ENCODE measurements around the gene LGALS1.
A peak's percentile ranks its signal among the peaks of the same experiment; 100 is the strongest.

Gene LGALS1

GRCh38 chr22:37657590-37658132 is 17.8 kb upstream of the LGALS1 start:
- Histone ChIP-seq H3K4me1 (ENCODE audit: control insufficient read depth, insufficient read depth, low read length, poor library complexity, severe bottlenecking) (peaks cover 18% of the 10 kb centered on the region), H3K4me3 (ENCODE audit: extremely low read depth, insufficient read depth, low read length, poor library complexity, severe bottlenecking) (peak overlapping the region; percentile 50), H3K36me3 (ENCODE audit: control insufficient read depth, insufficient read depth, low read length) (peaks cover 21% of the 10 kb centered on the region), H3K27ac (ENCODE audit: low read depth, low read length, severe bottlenecking) (peak overlapping the region; percentile 60), H3K9me3 (ENCODE audit: control insufficient read depth, low read length) (no peaks in the 10 kb centered on the region)
- 18 to 20% methylated on average over 5 of the region's 6 CpGs for WGBS, 2 experiments (ENCODE audit: insufficient coverage in 2 of 2)

- Histone ChIP-seq H3K4me1 (ENCODE audit: control insufficient read depth, insufficient read depth, low read length, poor library complexity, severe bottlenecking) (peaks cover 18% of the 10 kb centered on the region), H3K36me3 (ENCODE audit: control insufficient read depth, insufficient read depth, low read length) (peaks cover 13% of the 10 kb centered on the region), H3K27ac (ENCODE audit: low read depth, low read length, severe bottlenecking) (peak within 1 kb of the TSS; percentile 60), H3K4me3 (ENCODE audit: extremely low read depth, insufficient read depth, low read length, poor library complexity, severe bottlenecking) (peak within 1 kb of the TSS; percentile 61), H3K9me3 (ENCODE audit: control insufficient read depth, low read length) (no peaks in the 10 kb centered on the region)
- WGBS, 2 experiments (ENCODE audit: insufficient coverage in 2 of 2), result 1 to 2% methylated on average over 53 to 85 of the region's 101 CpGs
Measured at GRCh38 chr22:37658133-37659065, 17.0 kb upstream of the LGALS1 start, which contains the start of gene PDXP. PDXP (plus strand) TSS chr22:37658723; CDS start chr22:37658783, 60 bp downstream.

GRCh38 chr22:37659066-37659896 is 16.2 kb upstream of the LGALS1 start:
- no peak overlapping the region for H3K27ac ChIP-seq (ENCODE audit: low read depth, low read length, severe bottlenecking)
- peaks cover 6% of the 10 kb centered on the region for H3K36me3 ChIP-seq (ENCODE audit: control insufficient read depth, insufficient read depth, low read length)
- H3K4me3 ChIP-seq (ENCODE audit: extremely low read depth, insufficient read depth, low read length, poor library complexity, severe bottlenecking), result peak overlapping the region; percentile 61
- 5 to 6% methylated on average over 46 to 57 of the region's 68 CpGs for WGBS, 2 experiments (ENCODE audit: insufficient coverage in 2 of 2)
- no peaks in the 10 kb centered on the region for H3K9me3 ChIP-seq (ENCODE audit: control insufficient read depth, low read length)
- H3K4me1 ChIP-seq (ENCODE audit: control insufficient read depth, insufficient read depth, low read length, poor library complexity, severe bottlenecking), result peaks cover 18% of the 10 kb centered on the region

- peak overlapping the region; percentile 61 for H3K4me3 ChIP-seq (ENCODE audit: extremely low read depth, insufficient read depth, low read length, poor library complexity, severe bottlenecking)
Measured at GRCh38 chr22:37659897-37660708, 15.3 kb upstream of the LGALS1 start.

GRCh38 chr22:37660709-37661045 is 14.8 kb upstream of the LGALS1 start:
- WGBS, 2 experiments (ENCODE audit: insufficient coverage in 2 of 2), result 63 to 94% methylated on average over 1 to 2 of the region's 2 CpGs
- Histone ChIP-seq H3K9me3 (ENCODE audit: control insufficient read depth, low read length) (no peaks in the 10 kb centered on the region), H3K27ac (ENCODE audit: low read depth, low read length, severe bottlenecking) (peak overlapping the region; percentile 59), H3K36me3 (ENCODE audit: control insufficient read depth, insufficient read depth, low read length) (peaks cover 14% of the 10 kb centered on the region), H3K4me1 (ENCODE audit: control insufficient read depth, insufficient read depth, low read length, poor library complexity, severe bottlenecking) (peaks cover 18% of the 10 kb centered on the region), H3K4me3 (ENCODE audit: extremely low read depth, insufficient read depth, low read length, poor library complexity, severe bottlenecking) (no peak overlapping the region)

More at GRCh38 chr22:37659897-37660708, 15.3 kb upstream of the LGALS1 start:
- H3K27ac ChIP-seq (ENCODE audit: low read depth, low read length, severe bottlenecking), result no peak overlapping the region
- peaks cover 18% of the 10 kb centered on the region for H3K4me1 ChIP-seq (ENCODE audit: control insufficient read depth, insufficient read depth, low read length, poor library complexity, severe bottlenecking)
- WGBS, 2 experiments (ENCODE audit: insufficient coverage in 2 of 2), result 92 to 93% methylated on average over 12 to 14 of the region's 14 CpGs
- H3K36me3 ChIP-seq (ENCODE audit: control insufficient read depth, insufficient read depth, low read length), result peaks cover 8% of the 10 kb centered on the region
- no peaks in the 10 kb centered on the region for H3K9me3 ChIP-seq (ENCODE audit: control insufficient read depth, low read length)

GRCh38 chr22:37661160-37661924 is 14.1 kb upstream of the LGALS1 start:
- H3K4me3 ChIP-seq (ENCODE audit: extremely low read depth, insufficient read depth, low read length, poor library complexity, severe bottlenecking), result no peak overlapping the region
- peaks cover 18% of the 10 kb centered on the region for H3K4me1 ChIP-seq (ENCODE audit: control insufficient read depth, insufficient read depth, low read length, poor library complexity, severe bottlenecking)

GRCh38 chr22:37662039-37662438 is 13.4 kb upstream of the LGALS1 start:
- no peak overlapping the region for H3K27ac ChIP-seq (ENCODE audit: low read depth, low read length, severe bottlenecking)
- no peaks in the 10 kb centered on the region for H3K9me3 ChIP-seq (ENCODE audit: control insufficient read depth, low read length)
- peaks cover 18% of the 10 kb centered on the region for H3K4me1 ChIP-seq (ENCODE audit: control insufficient read depth, insufficient read depth, low read length, poor library complexity, severe bottlenecking)
- 95 to 98% methylated on average over 3 of the region's 5 CpGs for WGBS, 2 experiments (ENCODE audit: insufficient coverage in 2 of 2)
- peaks cover 27% of the 10 kb centered on the region for H3K36me3 ChIP-seq (ENCODE audit: control insufficient read depth, insufficient read depth, low read length)
- H3K4me3 ChIP-seq (ENCODE audit: extremely low read depth, insufficient read depth, low read length, poor library complexity, severe bottlenecking), result no peak overlapping the region

More at GRCh38 chr22:37661160-37661924, 14.1 kb upstream of the LGALS1 start:
- Histone ChIP-seq H3K9me3 (ENCODE audit: control insufficient read depth, low read length) (no peaks in the 10 kb centered on the region), H3K27ac (ENCODE audit: low read depth, low read length, severe bottlenecking) (peak overlapping the region; percentile 59), H3K36me3 (ENCODE audit: control insufficient read depth, insufficient read depth, low read length) (peaks cover 20% of the 10 kb centered on the region)
- 82 to 84% methylated on average over 7 to 9 of the region's 12 CpGs for WGBS, 2 experiments (ENCODE audit: insufficient coverage in 2 of 2)

GRCh38 chr22:37663521-37664140 is 11.8 kb upstream of the LGALS1 start:
- 94 to 96% methylated on average over 11 to 12 of the region's 16 CpGs for WGBS, 2 experiments (ENCODE audit: insufficient coverage in 2 of 2)
- Histone ChIP-seq H3K9me3 (ENCODE audit: control insufficient read depth, low read length) (no peaks in the 10 kb centered on the region), H3K4me3 (ENCODE audit: extremely low read depth, insufficient read depth, low read length, poor library complexity, severe bottlenecking) (no peak overlapping the region), H3K4me1 (ENCODE audit: control insufficient read depth, insufficient read depth, low read length, poor library complexity, severe bottlenecking) (peaks cover 18% of the 10 kb centered on the region), H3K27ac (ENCODE audit: low read depth, low read length, severe bottlenecking) (no peak overlapping the region), H3K36me3 (ENCODE audit: control insufficient read depth, insufficient read depth, low read length) (peaks cover 35% of the 10 kb centered on the region)
